IMR-90 (cell line): ENCODE data around the gene SLC10A6.

Source experiments
- BHLHE40 ChIP-seq: fragments of 150-350 bp; IDR thresholded peaks from 2 replicates; pipeline ENCODE4 v1.6.1; 2016; ENCODE audit warnings: mild to moderate bottlenecking, low read depth, low read length
- CEBPB ChIP-seq: IDR thresholded peaks from 2 replicates; pipeline ENCODE4 v1.6.1; 2012; ENCODE audit warnings: low read depth, low read length, improper control_type of control experiment
- CHD1 ChIP-seq: IDR thresholded peaks from 2 replicates; pipeline ENCODE4 v1.6.1; 2012; ENCODE audit warnings: low read depth, low read length, improper control_type of control experiment
- CTCF ChIP-seq: conservative IDR thresholded peaks from 2 replicates; pipeline ENCODE4 v1.5.1; 2012; ENCODE audit warnings: mild to moderate bottlenecking, low read depth, low read length, improper control_type of control experiment
- FOS ChIP-seq: fragments of 150-350 bp; IDR thresholded peaks from 2 replicates; pipeline ENCODE4 v1.6.1; 2016; ENCODE audit warnings: low read depth, low read length
- MAFK ChIP-seq: IDR thresholded peaks from 2 replicates; pipeline ENCODE4 v1.6.1; 2012; ENCODE audit warnings: low read depth, low read length, improper control_type of control experiment
- MXI1 ChIP-seq: IDR thresholded peaks from 2 replicates; pipeline ENCODE4 v1.6.1; 2012; ENCODE audit warnings: low read depth, mild to moderate bottlenecking, low read length, moderate library complexity, borderline replicate concordance
- POLR2A ChIP-seq: IDR thresholded peaks from 2 replicates; pipeline ENCODE4 v1.6.1; 2012; ENCODE audit warnings: mild to moderate bottlenecking, low read depth, low read length
- RAD21 ChIP-seq: IDR thresholded peaks from 2 replicates; pipeline ENCODE4 v1.6.1; 2012; ENCODE audit warnings: low read length, improper control_type of control experiment
- RFX5 ChIP-seq: IDR thresholded peaks from 2 replicates; pipeline ENCODE4 v1.8.0; 2012; ENCODE audit warnings: low read depth, mild to moderate bottlenecking, low read length, moderate library complexity
- SMC3 ChIP-seq: fragments of 150-350 bp; IDR thresholded peaks from 2 replicates; pipeline ENCODE4 v1.6.1; 2016; ENCODE audit warnings: low read depth, mild to moderate bottlenecking, antibody characterized with exemption, low read length, moderate library complexity
- USF2 ChIP-seq: fragments of 150-350 bp; IDR thresholded peaks from 2 replicates; pipeline ENCODE4 v1.6.1; 2017; ENCODE audit warnings: mild to moderate bottlenecking, antibody characterized with exemption, low read length, low read depth

- TF ChIP-seq CTCF (no peak), SMC3 (no peak), RAD21 (no peak), MXI1 (no peak), POLR2A (no peak), FOS (no peak), CEBPB (no peak), MAFK (no peak), RFX5 (no peak), USF2 (no peak), BHLHE40 (no peak), CHD1 (no peak)
These were observed 31.0 kb downstream of the SLC10A6 start for GRCh38 chr4:86818211-86818610.
